A549 (cell line): ENCODE measurements around the gene LASP1NB.
A peak's percentile ranks its signal among the peaks of the same experiment; 100 is the strongest.

Source experiments
- ATAC-seq, 2 experiments: fragments of 200-7000 bp in 1 of 2; fragments of >200 bp in 1 of 2; cut with Nextera tagmentation in 1 of 2; cut with Tn5 transposase in 1 of 2; 3 replicates each; pipeline versions ENCODE4 v1.8.0 to v1.9.1; 2018 to 2020; ENCODE audit warnings: mild to moderate bottlenecking in 1 of 2, moderate library complexity in 1 of 2
- CTCF ChIA-PET: fragments of 300-600 bp; sonication (Branson Sonifier 250); formaldehyde crosslinking; extraction: SDS; loops from one replicate; lab custom pipeline; 2021; ENCODE audit warnings: antibody characterized with exemption, inconsistent platforms; lab: Yijun Ruan, JAX
- POLR2A ChIA-PET: fragments of 350-600 bp; formaldehyde crosslinking; extraction: SDS; loops from one replicate; lab custom pipeline; 2021; ENCODE audit warnings: antibody characterized with exemption, inconsistent platforms; lab: Yijun Ruan, JAX
- DNase-seq, 2 experiments: peaks; one replicate each; pipeline versions ENCODE4 v3.0.0 to v3.0.0-alpha.2; 2011 to 2016; ENCODE audit warnings: low read depth in 1 of 2, low spot score in 1 of 2
- FAIRE-seq: peaks from 2 replicates; lab custom pipeline; 2011; peaks lifted over from hg19 to GRCh38; lab: Jason Lieb, UNC
- H3K27ac ChIP-seq, 2 experiments: fragments of >200 bp; sonication (Bioruptor Twin); formaldehyde crosslinking; 3 replicates each; pipeline ENCODE4 v1.5.1; 2016 to 2017
- H3K4me1 ChIP-seq: fragments of >200 bp; sonication (Bioruptor Twin); formaldehyde crosslinking; 3 replicates; pipeline ENCODE4 v1.6.1; 2016
- H3K4me2 ChIP-seq: fragments of >200 bp; sonication (Bioruptor Twin); formaldehyde crosslinking; 3 replicates; pipeline ENCODE4 v1.6.1; 2016
- H3K4me3 ChIP-seq: fragments of >200 bp; sonication (Bioruptor Twin); formaldehyde crosslinking; 3 replicates; pipeline ENCODE4 v1.5.1; 2016
- H3K9me3 ChIP-seq: fragments of >200 bp; sonication (Bioruptor Twin); formaldehyde crosslinking; 3 replicates; pipeline ENCODE4 v1.6.1; 2016
- CBX2 ChIP-seq: fragments of 200-600 bp; sonication (generic); IDR thresholded peaks from 2 replicates; pipeline ENCODE4 v1.6.1; 2016; ENCODE audit warnings: low read depth, mild to moderate bottlenecking, borderline replicate concordance
- CHD4 ChIP-seq: fragments of 200-600 bp; sonication (generic); IDR thresholded peaks from 2 replicates; pipeline ENCODE4 v1.6.1; 2016; ENCODE audit warnings: antibody characterized with exemption, mild to moderate bottlenecking, borderline replicate concordance
- EP300 ChIP-seq, 2 experiments: fragments of >200 bp; sonication (Bioruptor Twin); formaldehyde crosslinking; IDR thresholded peaks; 2 replicates in 1 of 2; 3 replicates in 1 of 2; pipeline ENCODE4 v1.6.1; 2016 to 2017
- FOSB ChIP-seq: fragments of 250-450 bp; sonication (Bioruptor Pico); IDR thresholded peaks from 2 replicates; pipeline ENCODE4 v1.5.0; 2020; ENCODE audit warnings: mild to moderate bottlenecking, moderate library complexity
- FOSL2 ChIP-seq, 2 experiments: fragments of 450-650 bp in 1 of 2; fragments of >200 bp in 1 of 2; sonication (Bioruptor Twin) in 1 of 2; formaldehyde crosslinking; IDR thresholded peaks; 2 replicates each; pipeline versions ENCODE4 v1.5.0 to v1.6.1; 2016 to 2020; ENCODE audit warnings: mild to moderate bottlenecking in 1 of 2, moderate library complexity in 1 of 2
- HDAC2 ChIP-seq: fragments of 200-600 bp; sonication (generic); IDR thresholded peaks from 2 replicates; pipeline ENCODE4 v1.6.1; 2016
- HEYL ChIP-seq: fragments of 250-450 bp; sonication (Bioruptor Pico); IDR thresholded peaks from 2 replicates; pipeline ENCODE4 v1.8.0; 2021; ENCODE audit warnings: mild to moderate bottlenecking, moderate library complexity
- HOXB5 ChIP-seq: fragments of 250-450 bp; sonication (Bioruptor Pico); IDR thresholded peaks from 2 replicates; pipeline ENCODE4 v1.5.0; 2020; ENCODE audit warnings: mild to moderate bottlenecking, moderate library complexity
- KDM5A ChIP-seq: fragments of 200-600 bp; sonication (generic); IDR thresholded peaks from 2 replicates; pipeline ENCODE4 v1.6.1; 2016; ENCODE audit warnings: antibody characterized with exemption, mild to moderate bottlenecking
- MAZ ChIP-seq: fragments of 150-350 bp; IDR thresholded peaks from 2 replicates; pipeline ENCODE4 v1.6.1; 2014; ENCODE audit warnings: antibody characterized with exemption, low read depth, low read length, borderline replicate concordance
- NPAS2 ChIP-seq: fragments of 250-450 bp; sonication (Bioruptor Pico); IDR thresholded peaks from 2 replicates; pipeline ENCODE4 v1.8.0; 2022; ENCODE audit warnings: mild to moderate bottlenecking, moderate library complexity, borderline replicate concordance
- POLR2AphosphoS2 ChIP-seq: conservative IDR thresholded peaks from 2 replicates; pipeline ENCODE4 v1.6.1; 2012; ENCODE audit warnings: low read length, improper control_type of control experiment, inconsistent platforms
- SREBF2 ChIP-seq: fragments of 450-650 bp; IDR thresholded peaks from 2 replicates; pipeline ENCODE4 v1.6.1; 2014; ENCODE audit warnings: mild to moderate bottlenecking, moderate library complexity
- TFCP2L1 ChIP-seq: fragments of 250-450 bp; sonication (Bioruptor Pico); IDR thresholded peaks from 2 replicates; pipeline ENCODE4 v1.5.0; 2021; ENCODE audit warnings: mild to moderate bottlenecking
- ZFP36 ChIP-seq: fragments of 450-650 bp; IDR thresholded peaks from 2 replicates; pipeline ENCODE4 v1.6.1; 2014; ENCODE audit warnings: borderline replicate concordance; ENCODE audit not compliant: partially characterized antibody
- ZNF302 ChIP-seq: fragments of 250-450 bp; sonication (Bioruptor Pico); IDR thresholded peaks from 2 replicates; pipeline ENCODE4 v1.9.0; 2021; ENCODE audit warnings: inconsistent platforms, mild to moderate bottlenecking, moderate library complexity
- ZSCAN20 ChIP-seq: fragments of 250-450 bp; sonication (Bioruptor Pico); IDR thresholded peaks from 2 replicates; pipeline ENCODE4 v1.8.0; 2022; ENCODE audit warnings: mild to moderate bottlenecking, moderate library complexity
- WGBS: methylation state at CpG from one replicate; pipeline ENCODE4 v1.1.6; 2017; ENCODE audit errors: missing lambda C conversion rate; 5-methylcytosine and 5-hydroxymethylcytosine counted together
- TF ChIP-seq, protein P1 (sequence below): fragments of >200 bp; sonication (Bioruptor Twin); formaldehyde crosslinking; IDR thresholded peaks from 3 replicates; pipeline ENCODE4 v1.5.1; 2016
- TF ChIP-seq, protein P2 (sequence below): fragments of 200-600 bp; sonication (generic); IDR thresholded peaks from 2 replicates; pipeline ENCODE4 v1.6.1; 2016; ENCODE audit warnings: antibody characterized with exemption, mild to moderate bottlenecking, moderate library complexity
- TF ChIP-seq, protein P3 (sequence below): fragments of 450-650 bp; IDR thresholded peaks from 2 replicates; pipeline ENCODE4 v1.6.1; 2014; ENCODE audit warnings: antibody characterized with exemption
- TF ChIP-seq, protein P4 (sequence below): fragments of >200 bp; sonication (Bioruptor Twin); formaldehyde crosslinking; IDR thresholded peaks from 2 replicates; pipeline ENCODE4 v1.6.1; 2016
- TF ChIP-seq, protein P5 (sequence below): fragments of 250-450 bp; sonication (Bioruptor Pico); IDR thresholded peaks from 2 replicates; pipeline ENCODE4 v1.5.0; 2021; ENCODE audit warnings: mild to moderate bottlenecking, moderate library complexity, borderline replicate concordance

The LASP1NB gene

DNA sequence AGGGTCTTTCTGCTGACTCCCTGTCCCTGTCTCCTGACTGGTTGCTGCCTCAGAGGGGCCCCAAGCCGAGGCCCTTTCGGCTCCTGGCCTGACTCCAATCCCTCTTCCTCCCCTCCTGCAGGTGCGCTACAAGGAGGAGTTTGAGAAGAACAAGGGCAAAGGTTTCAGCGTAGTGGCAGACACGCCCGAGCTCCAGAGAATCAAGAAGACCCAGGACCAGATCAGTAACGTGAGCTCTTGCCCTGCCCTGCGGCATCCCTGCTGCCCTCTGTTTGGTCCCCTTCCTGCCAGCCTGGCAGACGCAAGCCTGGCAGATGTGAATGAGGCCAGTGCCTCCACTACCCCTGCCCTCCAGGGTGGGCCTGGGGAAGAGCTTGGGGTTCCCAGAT lies 27.1 kb upstream of the LASP1NB start:
- DNase-seq: no peak
- WGBS: 76% methylated on average over 9 of the region's 9 CpGs
- TF ChIP-seq FOSL2 (IDR thresholded peaks at IDR 0.05): no peak
- TF ChIP-seq FOSL2 (CRISPR knock-in tag; IDR thresholded peaks at IDR 0.05): no peak
- TF ChIP-seq TFCP2L1 (CRISPR knock-in tag): no peak
- TF ChIP-seq EP300 (IDR thresholded peaks at IDR 0.05): no peak
- TF ChIP-seq SREBF2: no peak
- TF ChIP-seq, protein P1, sequence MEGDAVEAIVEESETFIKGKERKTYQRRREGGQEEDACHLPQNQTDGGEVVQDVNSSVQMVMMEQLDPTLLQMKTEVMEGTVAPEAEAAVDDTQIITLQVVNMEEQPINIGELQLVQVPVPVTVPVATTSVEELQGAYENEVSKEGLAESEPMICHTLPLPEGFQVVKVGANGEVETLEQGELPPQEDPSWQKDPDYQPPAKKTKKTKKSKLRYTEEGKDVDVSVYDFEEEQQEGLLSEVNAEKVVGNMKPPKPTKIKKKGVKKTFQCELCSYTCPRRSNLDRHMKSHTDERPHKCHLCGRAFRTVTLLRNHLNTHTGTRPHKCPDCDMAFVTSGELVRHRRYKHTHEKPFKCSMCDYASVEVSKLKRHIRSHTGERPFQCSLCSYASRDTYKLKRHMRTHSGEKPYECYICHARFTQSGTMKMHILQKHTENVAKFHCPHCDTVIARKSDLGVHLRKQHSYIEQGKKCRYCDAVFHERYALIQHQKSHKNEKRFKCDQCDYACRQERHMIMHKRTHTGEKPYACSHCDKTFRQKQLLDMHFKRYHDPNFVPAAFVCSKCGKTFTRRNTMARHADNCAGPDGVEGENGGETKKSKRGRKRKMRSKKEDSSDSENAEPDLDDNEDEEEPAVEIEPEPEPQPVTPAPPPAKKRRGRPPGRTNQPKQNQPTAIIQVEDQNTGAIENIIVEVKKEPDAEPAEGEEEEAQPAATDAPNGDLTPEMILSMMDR: no peak
- TF ChIP-seq ZSCAN20 (CRISPR knock-in tag): no peak
- no peak for TF ChIP-seq MAZ
- TF ChIP-seq ZNF302: no peak
- no peak for TF ChIP-seq ZFP36
- TF ChIP-seq, protein P2, sequence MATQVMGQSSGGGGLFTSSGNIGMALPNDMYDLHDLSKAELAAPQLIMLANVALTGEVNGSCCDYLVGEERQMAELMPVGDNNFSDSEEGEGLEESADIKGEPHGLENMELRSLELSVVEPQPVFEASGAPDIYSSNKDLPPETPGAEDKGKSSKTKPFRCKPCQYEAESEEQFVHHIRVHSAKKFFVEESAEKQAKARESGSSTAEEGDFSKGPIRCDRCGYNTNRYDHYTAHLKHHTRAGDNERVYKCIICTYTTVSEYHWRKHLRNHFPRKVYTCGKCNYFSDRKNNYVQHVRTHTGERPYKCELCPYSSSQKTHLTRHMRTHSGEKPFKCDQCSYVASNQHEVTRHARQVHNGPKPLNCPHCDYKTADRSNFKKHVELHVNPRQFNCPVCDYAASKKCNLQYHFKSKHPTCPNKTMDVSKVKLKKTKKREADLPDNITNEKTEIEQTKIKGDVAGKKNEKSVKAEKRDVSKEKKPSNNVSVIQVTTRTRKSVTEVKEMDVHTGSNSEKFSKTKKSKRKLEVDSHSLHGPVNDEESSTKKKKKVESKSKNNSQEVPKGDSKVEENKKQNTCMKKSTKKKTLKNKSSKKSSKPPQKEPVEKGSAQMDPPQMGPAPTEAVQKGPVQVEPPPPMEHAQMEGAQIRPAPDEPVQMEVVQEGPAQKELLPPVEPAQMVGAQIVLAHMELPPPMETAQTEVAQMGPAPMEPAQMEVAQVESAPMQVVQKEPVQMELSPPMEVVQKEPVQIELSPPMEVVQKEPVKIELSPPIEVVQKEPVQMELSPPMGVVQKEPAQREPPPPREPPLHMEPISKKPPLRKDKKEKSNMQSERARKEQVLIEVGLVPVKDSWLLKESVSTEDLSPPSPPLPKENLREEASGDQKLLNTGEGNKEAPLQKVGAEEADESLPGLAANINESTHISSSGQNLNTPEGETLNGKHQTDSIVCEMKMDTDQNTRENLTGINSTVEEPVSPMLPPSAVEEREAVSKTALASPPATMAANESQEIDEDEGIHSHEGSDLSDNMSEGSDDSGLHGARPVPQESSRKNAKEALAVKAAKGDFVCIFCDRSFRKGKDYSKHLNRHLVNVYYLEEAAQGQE: no peak
- TF ChIP-seq, all 56 proteins: peak for 0
- Histone ChIP-seq H3K27ac (peak overlapping the region in 1 of 2 experiments; percentile 85; a peak in 4 of 6 replicates), H3K9me3 (no peaks in the 10 kb centered on the region), H3K4me2 (no peak overlapping the region), H3K4me1 (peaks cover 72% of the 10 kb centered on the region), H3K4me3 (no peak overlapping the region)
- POLR2A ChIA-PET: interaction anchor here (1.2 to 3.0 kb wide), 2 partner anchors 29 to 69 kb away, joined by 3 to 6 read pairs; partner anchors contain the start of genes FBXO47 and LASP1
- CTCF ChIA-PET: interaction anchor here (0.9 to 4.2 kb wide), 5 partner anchors 9 to 255 kb away, joined by 4 to 14 read pairs (median 6); no protein-coding TSS in a partner anchor
- ATAC-seq (no peak), FAIRE-seq (no peak)

DNA sequence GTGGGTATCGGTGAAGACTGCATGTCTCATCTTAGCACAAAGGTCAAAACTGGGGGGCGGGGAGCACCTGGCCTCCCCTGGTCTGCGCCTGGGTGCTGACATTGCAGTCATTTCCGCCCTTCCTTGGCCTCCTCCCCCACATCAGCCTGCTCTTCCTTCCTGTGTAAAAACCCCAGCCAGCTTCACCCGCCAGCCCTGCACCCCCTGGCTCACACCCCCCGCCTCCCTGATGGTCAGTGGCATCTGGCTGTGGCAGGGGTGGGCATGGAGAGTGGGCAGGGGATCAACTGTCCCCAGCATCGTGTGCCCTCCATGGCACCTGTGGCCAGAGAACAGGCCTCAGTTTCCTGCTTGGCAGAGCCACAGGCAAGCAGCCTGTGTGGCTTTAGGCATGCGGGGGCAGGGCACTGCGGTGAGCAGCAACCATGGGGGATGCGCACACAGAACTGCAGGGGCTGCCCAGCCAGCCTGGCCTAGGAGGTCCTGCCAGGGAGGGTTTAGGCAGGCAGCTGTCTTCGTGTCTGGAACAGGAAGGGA lies 26.5 kb upstream of the LASP1NB start:
- H3K27ac ChIP-seq: peak overlapping the region in 1 of 2 experiments; percentile 85; a peak in 3 of 6 replicates
- FAIRE-seq (no peak), DNase-seq (no peak), ATAC-seq (no peak)
- ChIA-PET CTCF (interaction anchor here (1.0 to 4.2 kb wide), 5 partner anchors 12 to 274 kb away, joined by 3 to 14 read pairs (median 5); no protein-coding TSS in a partner anchor), POLR2A (interaction anchor here (3.0 kb wide), 1 partner anchor 29 kb away, joined by 6 read pairs; the partner anchor contains the start of gene LASP1)
- WGBS: 89% methylated on average over 9 of the region's 11 CpGs
- no peak overlapping the region for H3K4me2 ChIP-seq
- TF ChIP-seq FOSL2 (IDR thresholded peaks at IDR 0.05) (no peak), FOSL2 (CRISPR knock-in tag; IDR thresholded peaks at IDR 0.05) (no peak), HEYL (CRISPR knock-in tag) (no peak), CHD4 (no peak), CBX2 (no peak), HOXB5 (CRISPR knock-in tag) (no peak)
- H3K9me3 ChIP-seq: no peaks in the 10 kb centered on the region
- H3K4me1 ChIP-seq: peaks cover 66% of the 10 kb centered on the region
- no peak overlapping the region for H3K4me3 ChIP-seq

DNA sequence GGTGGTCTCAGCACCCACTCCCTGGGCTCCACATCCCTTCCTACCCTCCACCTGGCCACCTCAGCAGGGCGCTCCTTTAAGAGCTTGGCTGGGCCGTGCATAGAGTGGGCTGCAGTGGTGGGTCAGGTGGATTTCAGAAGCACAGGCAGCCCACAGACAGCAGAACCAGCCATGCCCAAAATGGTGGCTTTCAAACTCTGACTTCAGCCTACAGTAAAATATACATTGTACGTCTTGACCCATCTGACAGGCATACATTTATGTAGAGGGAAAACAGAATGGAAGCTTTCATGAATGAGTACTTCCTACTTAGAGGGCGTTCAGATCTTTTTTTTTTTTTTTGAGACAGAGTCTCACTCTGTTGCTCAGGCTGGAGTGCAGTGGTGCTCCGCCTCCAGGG lies 26.0 kb upstream of the LASP1NB start:
- FAIRE-seq (no peak), ATAC-seq (no peak), DNase-seq (no peak)
- ChIA-PET CTCF (interaction anchor here (1.0 to 4.2 kb wide), 8 partner anchors 12 to 274 kb away, joined by 3 to 14 read pairs (median 4); no protein-coding TSS in a partner anchor), POLR2A (interaction anchor here (3.0 kb wide), 1 partner anchor 30 kb away, joined by 6 read pairs; the partner anchor contains the start of gene LASP1)
- peaks cover 64% of the 10 kb centered on the region for H3K4me1 ChIP-seq
- no peak overlapping the region for H3K4me2 ChIP-seq
- H3K9me3 ChIP-seq: no peaks in the 10 kb centered on the region
- H3K27ac ChIP-seq: peak overlapping the region in 1 of 2 experiments; percentile 85; a peak in 3 of 6 replicates
- WGBS: 91% methylated on average over 5 of the region's 5 CpGs
- no peak overlapping the region for H3K4me3 ChIP-seq
- TF ChIP-seq POLR2AphosphoS2: no peak
- TF ChIP-seq, protein P3, sequence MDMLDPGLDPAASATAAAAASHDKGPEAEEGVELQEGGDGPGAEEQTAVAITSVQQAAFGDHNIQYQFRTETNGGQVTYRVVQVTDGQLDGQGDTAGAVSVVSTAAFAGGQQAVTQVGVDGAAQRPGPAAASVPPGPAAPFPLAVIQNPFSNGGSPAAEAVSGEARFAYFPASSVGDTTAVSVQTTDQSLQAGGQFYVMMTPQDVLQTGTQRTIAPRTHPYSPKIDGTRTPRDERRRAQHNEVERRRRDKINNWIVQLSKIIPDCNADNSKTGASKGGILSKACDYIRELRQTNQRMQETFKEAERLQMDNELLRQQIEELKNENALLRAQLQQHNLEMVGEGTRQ: no peak
- TF ChIP-seq NPAS2: no peak
- no peak for TF ChIP-seq HEYL (CRISPR knock-in tag)
- TF ChIP-seq HDAC2: no peak
- TF ChIP-seq KDM5A: no peak
- TF ChIP-seq FOSB (CRISPR knock-in tag): no peak
- TF ChIP-seq, protein P4, sequence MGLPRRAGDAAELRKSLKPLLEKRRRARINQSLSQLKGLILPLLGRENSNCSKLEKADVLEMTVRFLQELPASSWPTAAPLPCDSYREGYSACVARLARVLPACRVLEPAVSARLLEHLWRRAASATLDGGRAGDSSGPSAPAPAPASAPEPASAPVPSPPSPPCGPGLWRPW: no peak
- TF ChIP-seq SREBF2: no peak
- no peak for TF ChIP-seq MAZ
- TF ChIP-seq, protein P5, sequence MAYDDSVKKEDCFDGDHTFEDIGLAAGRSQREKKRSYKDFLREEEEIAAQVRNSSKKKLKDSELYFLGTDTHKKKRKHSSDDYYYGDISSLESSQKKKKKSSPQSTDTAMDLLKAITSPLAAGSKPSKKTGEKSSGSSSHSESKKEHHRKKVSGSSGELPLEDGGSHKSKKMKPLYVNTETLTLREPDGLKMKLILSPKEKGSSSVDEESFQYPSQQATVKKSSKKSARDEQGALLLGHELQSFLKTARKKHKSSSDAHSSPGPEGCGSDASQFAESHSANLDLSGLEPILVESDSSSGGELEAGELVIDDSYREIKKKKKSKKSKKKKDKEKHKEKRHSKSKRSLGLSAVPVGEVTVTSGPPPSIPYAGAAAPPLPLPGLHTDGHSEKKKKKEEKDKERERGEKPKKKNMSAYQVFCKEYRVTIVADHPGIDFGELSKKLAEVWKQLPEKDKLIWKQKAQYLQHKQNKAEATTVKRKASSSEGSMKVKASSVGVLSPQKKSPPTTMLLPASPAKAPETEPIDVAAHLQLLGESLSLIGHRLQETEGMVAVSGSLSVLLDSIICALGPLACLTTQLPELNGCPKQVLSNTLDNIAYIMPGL: no peak
